Measurements from ENCODE around the gene DBN1.

GRCh38 chr5:177499842-177500241 lies 26.4 kb upstream of the DBN1 start:
- TF ChIP-seq CTCF (IDR thresholded peaks at IDR 0.05) (no peak), POLR2AphosphoS5 (IDR thresholded peaks at IDR 0.05; ENCODE audit: low read depth, low read length) (no peak)
